ENCODE data around the gene ZBTB48.

- TF ChIP-seq CTCF (conservative IDR thresholded peaks at IDR 0.05 in 1 of 2, IDR thresholded peaks at IDR 0.05 in 1 of 2; ENCODE audit: low read depth in 1 of 2, low read length in 2 of 2), result no peak
- TF ChIP-seq EZH2 (IDR thresholded peaks at IDR 0.05; ENCODE audit: low read length, missing control alignments), result no peak
Measured at GRCh38 chr1:6590046-6590445, 10.3 kb downstream of the ZBTB48 start.

All from fibroblast of lung (primary cell).